ENCODE measurements around the gene MARF1. TPM values are rescaled to one million over a fixed set of nuclear protein-coding genes. Genes with fewer than 3 reads are reported as not detected.
A peak's percentile ranks its signal among the peaks of the same experiment; 100 is the strongest.

MARF1 gene
- total RNA-seq, 1 donor from 2014 or later, result 51.4 TPM

GRCh38 chr16:15621889-15622288 is 21.1 kb downstream of the MARF1 start:
- no peak for DNase-seq (ENCODE audit: low spot score)

- no peak for DNase-seq (ENCODE audit: low spot score)
Measured at GRCh38 chr16:15621456-15621855, 21.5 kb downstream of the MARF1 start.

DNA sequence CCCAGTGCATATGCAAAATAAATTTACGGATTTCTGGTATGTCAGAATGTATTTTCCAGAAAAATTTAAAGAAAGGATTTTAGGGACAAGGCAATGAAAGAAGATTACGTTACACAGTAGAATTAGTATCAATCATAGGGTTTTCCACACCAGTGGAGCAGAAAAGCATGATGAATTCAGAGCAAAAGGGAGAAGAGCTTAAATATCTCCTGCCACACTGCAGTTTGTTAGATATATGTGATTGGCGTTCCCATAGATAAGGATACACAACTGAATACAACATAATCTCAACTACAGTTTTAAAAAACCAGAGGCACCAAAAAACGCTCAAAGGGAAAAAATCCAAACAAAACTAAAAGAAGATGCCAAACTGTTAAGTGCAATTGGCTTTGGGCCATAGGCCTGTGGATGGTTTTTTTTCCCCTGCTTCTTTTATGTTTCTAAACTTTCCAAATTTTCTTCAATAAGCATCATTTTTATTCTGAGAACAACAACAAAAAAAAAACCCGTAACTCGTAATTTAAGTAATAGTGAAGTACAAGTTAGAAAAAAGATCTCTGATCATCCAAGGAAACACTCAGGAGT is 22.3 kb downstream of the MARF1 start:
- no peak for DNase-seq (ENCODE audit: low spot score)

DNA sequence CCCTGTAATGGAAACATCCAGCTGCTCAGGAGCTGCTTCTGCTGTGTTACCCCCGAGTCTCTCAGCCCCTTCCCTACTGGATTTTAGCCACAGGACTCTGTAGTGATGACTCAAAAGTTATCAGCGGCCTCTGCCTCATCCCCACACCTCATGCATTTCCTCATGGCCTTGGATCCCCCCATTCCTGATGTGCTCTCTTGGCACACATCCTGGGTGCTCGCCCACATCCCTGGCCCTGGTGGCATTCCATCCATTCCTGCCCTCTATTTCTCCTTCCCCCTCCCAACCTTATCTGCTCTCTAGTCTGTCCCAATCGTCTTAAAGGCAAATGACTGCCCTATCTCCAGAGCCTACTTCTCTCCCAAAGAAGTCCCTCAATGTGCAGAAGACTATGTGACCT is 24.6 kb downstream of the MARF1 start:
- no peak for DNase-seq (ENCODE audit: low spot score)

GRCh38 chr16:15617901-15618300 is 25.1 kb downstream of the MARF1 start:
- DNase-seq (ENCODE audit: low spot score), result no peak

GRCh38 chr16:15616475-15617165 is 26.3 kb downstream of the MARF1 start:
- peak; percentile 30 for DNase-seq (ENCODE audit: low spot score)

GRCh38 chr16:15616012-15616411 is 26.9 kb downstream of the MARF1 start:
- DNase-seq (ENCODE audit: low spot score), result peak; percentile 20

- DNase-seq (ENCODE audit: low spot score), result no peak
Measured at GRCh38 chr16:15613676-15614075, 29.3 kb downstream of the MARF1 start.

- DNase-seq (ENCODE audit: low spot score), result no peak
Measured at GRCh38 chr16:15611610-15612009, 31.3 kb downstream of the MARF1 start.

DNA sequence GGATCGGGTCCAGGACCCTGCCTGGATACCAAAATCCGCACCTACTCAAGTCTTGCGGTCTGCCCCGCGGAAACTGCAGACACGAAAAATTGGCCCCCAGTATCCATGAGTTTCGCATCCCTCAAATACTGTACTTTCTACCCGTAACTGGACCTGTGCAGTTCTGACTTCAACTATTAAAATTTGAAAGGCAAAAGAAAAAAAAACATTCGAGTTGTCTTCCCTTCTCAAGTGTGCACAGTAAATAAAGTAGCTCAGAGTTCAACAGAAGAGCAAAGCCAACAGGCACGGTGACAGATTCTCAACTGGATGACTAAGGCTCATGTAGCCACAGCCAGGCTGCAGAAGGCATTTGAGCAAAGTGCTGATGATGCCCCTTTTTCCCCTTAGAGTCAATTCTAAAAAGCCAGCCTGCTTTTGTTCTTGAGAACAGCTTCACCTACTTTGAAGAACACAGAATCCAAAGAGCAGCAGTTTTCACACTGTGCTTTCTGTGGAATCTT is 32.5 kb downstream of the MARF1 start:
- peak; percentile 37 for DNase-seq (ENCODE audit: low spot score)

DNA sequence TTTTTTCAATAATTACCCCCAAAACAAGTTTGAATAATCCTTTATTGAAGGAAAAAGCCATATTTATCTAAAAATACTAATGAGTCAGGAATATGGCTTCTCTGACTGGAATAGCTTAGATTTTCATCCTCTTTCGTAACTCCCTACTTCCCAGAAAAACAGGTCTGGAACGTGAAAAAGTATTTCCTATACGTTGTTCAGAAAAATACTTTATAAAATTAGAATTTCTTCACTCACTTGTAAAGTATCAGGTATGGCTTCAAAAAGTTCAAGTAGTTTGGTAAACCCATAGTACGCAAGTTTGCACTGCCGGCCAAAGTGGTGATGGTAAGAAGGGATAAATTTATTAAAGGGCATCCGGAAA is 33.7 kb downstream of the MARF1 start:
- DNase-seq (ENCODE audit: low spot score), result no peak

- DNase-seq (ENCODE audit: low spot score), result peak; percentile 20
Measured at GRCh38 chr16:15608398-15609285, 34.3 kb downstream of the MARF1 start.

GRCh38 chr16:15607700-15608396 is 35.1 kb downstream of the MARF1 start:
- DNase-seq (ENCODE audit: low spot score), result peak; percentile 86

GRCh38 chr16:15607221-15607699 is 35.7 kb downstream of the MARF1 start:
- peak; percentile 37 for DNase-seq (ENCODE audit: low spot score)

GRCh38 chr16:15606518-15607220 is 36.3 kb downstream of the MARF1 start:
- peak; percentile 87 for DNase-seq (ENCODE audit: low spot score)

- DNase-seq (ENCODE audit: low spot score), result peak; percentile 74
Measured at GRCh38 chr16:15605839-15606517, 37.0 kb downstream of the MARF1 start.

DNA sequence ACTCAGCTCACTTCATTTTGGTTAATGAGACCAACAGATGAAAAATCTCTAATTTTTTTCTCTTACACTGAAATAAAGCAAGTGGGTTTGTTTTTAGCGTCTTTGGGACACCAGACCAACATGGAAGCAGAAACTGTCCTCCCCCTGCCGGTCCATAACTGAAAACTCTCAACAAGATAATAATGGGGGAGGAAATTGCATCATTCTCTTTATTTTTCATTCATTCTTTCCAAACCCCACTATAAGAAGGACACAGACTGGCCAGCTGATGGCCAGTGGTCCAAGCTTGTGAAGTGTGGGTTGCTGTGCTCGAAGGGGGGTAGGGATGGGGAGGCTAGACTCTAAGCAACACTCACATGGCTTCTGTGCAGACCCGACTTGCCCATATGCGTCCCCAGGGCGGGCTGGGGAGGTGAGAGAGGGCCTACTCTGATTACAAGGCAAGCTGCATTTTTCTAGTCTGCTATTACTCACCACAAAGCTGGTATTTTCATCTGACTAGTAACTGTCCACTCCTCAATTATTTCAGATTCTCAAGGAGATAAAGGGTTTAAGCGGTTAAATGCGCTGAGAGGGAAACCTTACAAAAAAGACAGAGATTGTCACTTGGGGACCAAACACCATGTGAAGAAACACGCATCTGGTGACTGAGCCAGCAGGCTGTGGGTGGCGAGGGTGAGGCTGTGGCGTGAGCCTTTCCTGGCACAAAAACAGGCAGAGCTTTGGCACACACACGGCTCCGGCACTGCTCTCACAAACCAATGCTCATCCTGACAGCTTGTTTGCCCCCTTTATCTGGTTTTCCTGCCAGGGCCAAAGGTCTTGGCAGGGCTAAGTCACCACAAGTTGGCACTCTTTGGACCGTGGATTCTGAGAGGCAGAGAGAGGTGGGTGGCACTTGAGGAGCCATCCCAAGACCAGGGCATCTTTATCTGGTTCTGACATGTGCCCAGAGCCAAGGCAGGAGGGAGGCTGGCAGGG is 38.2 kb downstream of the MARF1 start:
- DNase-seq (ENCODE audit: low spot score), result peak; percentile 64

DNA sequence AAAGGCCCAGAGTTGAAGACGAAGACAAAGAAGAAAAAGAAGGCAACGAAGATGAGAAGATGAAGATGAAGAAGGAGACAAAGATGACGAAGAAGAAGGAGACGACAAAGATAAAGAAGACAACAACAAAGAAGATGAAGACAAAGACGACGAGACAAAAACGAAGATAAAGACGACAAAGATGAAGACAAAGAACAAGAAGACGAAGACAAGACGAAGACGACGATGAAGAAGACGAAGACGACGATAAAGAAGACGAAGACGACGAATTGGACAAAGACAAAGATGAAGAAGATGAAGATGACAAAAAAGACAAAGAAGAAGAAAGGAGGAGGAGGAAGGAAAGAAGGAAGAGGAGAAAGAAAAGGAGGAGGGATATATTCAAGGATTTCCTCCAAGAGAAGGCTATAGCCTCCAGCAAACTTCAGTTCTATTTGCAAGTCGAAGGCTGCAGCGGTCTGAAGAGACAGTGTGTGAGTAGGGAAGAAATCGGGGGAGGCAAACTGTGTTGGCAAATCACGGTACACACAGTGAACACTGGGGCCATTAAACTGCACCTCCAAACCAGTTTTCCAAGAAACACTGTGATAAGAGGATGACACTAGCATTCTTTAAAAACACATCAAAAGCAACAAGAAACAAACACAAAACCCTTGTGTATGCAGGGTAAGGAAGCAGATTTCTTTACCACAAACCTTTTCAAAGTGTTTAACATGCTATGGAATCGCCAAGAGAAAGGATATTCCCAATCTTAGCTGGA is 40.5 kb downstream of the MARF1 start:
- peak; percentile 2 for DNase-seq (ENCODE audit: low spot score)

Data from mesenteric fat pad (tissue), 1 donor.